ENCODE results near the gene MSRB3.
"Not testable (repeated sequence)": the region's sequence is repeated elsewhere in the genome, so short reads cannot be mapped to it uniquely, and the experiment has no call there.

Gene MSRB3

GRCh38 chr12:65277994-65278575, 398 bp upstream of the MSRB3 start:
- Histone ChIP-seq H3K4me3 (ENCODE audit: low read depth in 1 of 2, low read length in 1 of 2) (peak overlapping the region; percentile 86 to 88), H3K36me3 (no peaks in the 10 kb centered on the region), H3K9me3 (no peaks in the 10 kb centered on the region), H3K27ac (peak overlapping the region; percentile 79), H3K27me3 (no peaks in the 10 kb centered on the region), H3K4me1 (ENCODE audit: control insufficient read depth in 1 of 2, insufficient read depth in 1 of 2, low read depth in 1 of 2, low read length in 1 of 2) (peaks cover 50 to 54% of the 10 kb centered on the region in 2 experiments)
- TF ChIP-seq CTCF (IDR thresholded peaks at IDR 0.05) = no peak

GRCh38 chr12:65279369-65280112, 1.1 kb downstream of the MSRB3 start:
- TF ChIP-seq CTCF (IDR thresholded peaks at IDR 0.05) = no peak
- H3K27ac ChIP-seq = peak overlapping the region; percentile 79
- H3K36me3 ChIP-seq = no peaks in the 10 kb centered on the region
- H3K4me3 ChIP-seq (ENCODE audit: low read depth in 1 of 2, low read length in 1 of 2) = peak overlapping the region; percentile 86 to 88
- H3K27me3 ChIP-seq = no peaks in the 10 kb centered on the region
- peaks cover 52 to 59% of the 10 kb centered on the region in 2 experiments for H3K4me1 ChIP-seq (ENCODE audit: control insufficient read depth in 1 of 2, insufficient read depth in 1 of 2, low read depth in 1 of 2, low read length in 1 of 2)
- no peaks in the 10 kb centered on the region for H3K9me3 ChIP-seq

GRCh38 chr12:65280306-65280705, 1.8 kb downstream of the MSRB3 start:
- H3K9me3 ChIP-seq = no peaks in the 10 kb centered on the region
- H3K27ac ChIP-seq = peak overlapping the region; percentile 79
- TF ChIP-seq CTCF (IDR thresholded peaks at IDR 0.05) = no peak
- no peaks in the 10 kb centered on the region for H3K27me3 ChIP-seq
- H3K4me1 ChIP-seq (ENCODE audit: control insufficient read depth in 1 of 2, insufficient read depth in 1 of 2, low read depth in 1 of 2, low read length in 1 of 2) = peaks cover 52 to 59% of the 10 kb centered on the region in 2 experiments
- H3K36me3 ChIP-seq = no peaks in the 10 kb centered on the region
- H3K4me3 ChIP-seq (ENCODE audit: low read depth in 1 of 2, low read length in 1 of 2) = peak overlapping the region in 1 of 2 experiments; percentile 86

- Histone ChIP-seq H3K4me3 (ENCODE audit: low read depth in 1 of 2, low read length in 1 of 2) (no peak overlapping the region), H3K27ac (no peak overlapping the region), H3K27me3 (no peaks in the 10 kb centered on the region), H3K4me1 (ENCODE audit: control insufficient read depth in 1 of 2, insufficient read depth in 1 of 2, low read depth in 1 of 2, low read length in 1 of 2) (peaks cover 52 to 57% of the 10 kb centered on the region in 2 experiments), H3K9me3 (no peaks in the 10 kb centered on the region), H3K36me3 (no peaks in the 10 kb centered on the region)
- TF ChIP-seq CTCF (IDR thresholded peaks at IDR 0.05) = no peak
These were observed 4.4 kb downstream of the MSRB3 start for GRCh38 chr12:65282840-65283239.

- not testable (repeated sequence) for H3K36me3 ChIP-seq; H3K27me3 ChIP-seq; H3K27ac ChIP-seq; H3K9me3 ChIP-seq; H3K4me3 ChIP-seq (ENCODE audit: low read depth in 1 of 2, low read length in 1 of 2)
- peaks cover 35 to 39% of the 10 kb centered on the region in 2 experiments for H3K4me1 ChIP-seq (ENCODE audit: control insufficient read depth in 1 of 2, insufficient read depth in 1 of 2, low read depth in 1 of 2, low read length in 1 of 2)
These were observed 7.0 kb downstream of the MSRB3 start for GRCh38 chr12:65285532-65285931.

GRCh38 chr12:65287426-65287825, 8.9 kb downstream of the MSRB3 start:
- Histone ChIP-seq H3K36me3 (no peaks in the 10 kb centered on the region), H3K4me1 (ENCODE audit: control insufficient read depth in 1 of 2, insufficient read depth in 1 of 2, low read depth in 1 of 2, low read length in 1 of 2) (peaks cover 19 to 20% of the 10 kb centered on the region in 2 experiments), H3K27me3 (no peaks in the 10 kb centered on the region), H3K9me3 (no peaks in the 10 kb centered on the region), H3K27ac (peak overlapping the region; percentile 40), H3K4me3 (ENCODE audit: low read depth in 1 of 2, low read length in 1 of 2) (no peak overlapping the region)
- no peak for TF ChIP-seq CTCF (IDR thresholded peaks at IDR 0.05)
